Measurements from ENCODE around the gene RPL36AL.
"Not testable (repeated sequence)": the region's sequence is repeated elsewhere in the genome, so short reads cannot be mapped to it uniquely, and the experiment has no call there.

Gene RPL36AL

GRCh38 chr14:49620182-49621113, at the start of gene RPL36AL, which contains the start of gene MGAT2:
RPL36AL (minus strand) TSS chr14:49620626; CDS start chr14:49619104, 1,522 bp downstream.
MGAT2 (plus strand) TSS chr14:49620799; CDS start chr14:49621269, 470 bp downstream.
- peak; percentile 93 for DNase-seq

GRCh38 chr14:49659526-49660455, 39.4 kb upstream of the RPL36AL start:
- no peak for DNase-seq

GRCh38 chr14:49657500-49657899, 37.1 kb upstream of the RPL36AL start:
- DNase-seq: not testable (repeated sequence)

GRCh38 chr14:49654511-49654910, 34.1 kb upstream of the RPL36AL start:
- DNase-seq: no peak

- no peak for DNase-seq
Measured at GRCh38 chr14:49653508-49653907, 33.1 kb upstream of the RPL36AL start.

- DNase-seq: no peak
Measured at GRCh38 chr14:49642163-49642562, 21.7 kb upstream of the RPL36AL start.

- no peak for DNase-seq
Measured at GRCh38 chr14:49641697-49642129, 21.3 kb upstream of the RPL36AL start.

- no peak for DNase-seq
Measured at GRCh38 chr14:49640540-49641417, 20.4 kb upstream of the RPL36AL start.

- DNase-seq: no peak
Measured at GRCh38 chr14:49637534-49638078, 17.2 kb upstream of the RPL36AL start.

GRCh38 chr14:49636866-49637265, 16.4 kb upstream of the RPL36AL start:
- no peak for DNase-seq

- peak; percentile 22 for DNase-seq
Measured at GRCh38 chr14:49634547-49635334, 14.3 kb upstream of the RPL36AL start, which contains the start of gene DNAAF2. DNAAF2 (minus strand) TSS chr14:49635244; CDS start chr14:49635149, 95 bp downstream.

- DNase-seq: peak; percentile 87
Measured at GRCh38 chr14:49633640-49634546, 13.5 kb upstream of the RPL36AL start.

GRCh38 chr14:49623941-49624839, 3.8 kb upstream of the RPL36AL start:
- no peak for DNase-seq

GRCh38 chr14:49623387-49623786, 3.0 kb upstream of the RPL36AL start:
- DNase-seq: no peak

- DNase-seq: no peak
Measured at GRCh38 chr14:49622022-49622607, 1.7 kb upstream of the RPL36AL start.

- DNase-seq: peak; percentile 39
Measured at GRCh38 chr14:49621114-49621881, 872 bp upstream of the RPL36AL start.

GRCh38 chr14:49619730-49620129, 696 bp downstream of the RPL36AL start:
- DNase-seq: no peak
